Fibroblast of upper back skin (primary cell): Measurements from ENCODE around the gene CKB.

Experiments
- DNase-seq: peaks from one replicate; pipeline ENCODE4 v3.0.0-alpha.2; 2013

The CKB gene

DNA sequence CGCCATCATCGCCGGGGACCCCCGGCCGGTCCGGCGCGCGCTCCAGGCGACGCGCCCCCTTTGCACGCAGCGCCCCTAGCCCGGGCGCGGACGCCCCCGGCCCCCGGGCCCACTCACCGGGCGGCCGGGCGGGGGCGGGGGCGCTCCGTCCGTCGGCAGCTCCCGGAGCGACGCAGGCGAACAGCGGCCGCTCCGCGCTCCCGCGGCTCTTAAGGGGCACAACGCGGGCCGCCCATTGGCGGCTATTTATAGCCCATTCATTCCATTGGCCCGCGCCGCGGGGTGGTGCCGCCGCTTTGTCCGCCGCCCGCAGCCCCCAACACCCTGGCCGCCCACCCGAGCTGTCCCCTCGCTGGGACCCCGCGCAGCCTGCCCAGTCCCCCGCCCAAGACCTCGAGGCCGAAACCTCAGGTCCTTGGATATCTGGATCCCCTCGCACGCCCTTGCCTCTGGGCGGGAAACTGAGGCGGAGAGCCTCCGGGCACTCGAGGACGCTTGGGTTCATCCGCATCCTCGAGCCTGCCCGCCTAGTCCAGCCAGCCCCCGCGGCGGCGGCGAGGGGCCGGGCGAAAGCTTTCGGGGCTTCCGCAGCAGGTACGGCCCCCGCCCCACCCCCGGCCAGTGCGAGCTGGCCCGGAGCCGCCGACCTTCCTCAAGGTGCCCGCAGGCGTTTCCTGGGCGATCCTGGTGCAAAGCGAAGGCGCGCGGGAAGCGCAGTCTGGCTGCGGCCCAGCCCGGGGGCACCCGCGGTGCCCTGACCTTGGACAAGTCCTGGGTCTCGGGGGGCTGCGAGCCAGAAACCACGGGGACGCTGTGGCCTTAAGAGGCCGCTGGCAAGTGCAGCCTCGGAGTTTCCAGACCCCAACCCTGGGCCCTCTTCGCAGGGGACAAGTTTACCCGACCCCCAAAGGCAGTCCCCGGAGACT, at the start of gene CKB:
Gene CKB, minus strand, starts transcription at position 182 of the 926 bp plus-strand sequence. CDS start 337 bp downstream, outside the sequence.
- DNase-seq: peak; percentile 34

GRCh38 chr14:103569408-103569807, 46.8 kb upstream of the CKB start:
- no peak for DNase-seq

GRCh38 chr14:103568952-103569351, 46.3 kb upstream of the CKB start:
- DNase-seq: no peak

- no peak for DNase-seq
Observed at GRCh38 chr14:103563844-103564505, 41.3 kb upstream of the CKB start.

DNA sequence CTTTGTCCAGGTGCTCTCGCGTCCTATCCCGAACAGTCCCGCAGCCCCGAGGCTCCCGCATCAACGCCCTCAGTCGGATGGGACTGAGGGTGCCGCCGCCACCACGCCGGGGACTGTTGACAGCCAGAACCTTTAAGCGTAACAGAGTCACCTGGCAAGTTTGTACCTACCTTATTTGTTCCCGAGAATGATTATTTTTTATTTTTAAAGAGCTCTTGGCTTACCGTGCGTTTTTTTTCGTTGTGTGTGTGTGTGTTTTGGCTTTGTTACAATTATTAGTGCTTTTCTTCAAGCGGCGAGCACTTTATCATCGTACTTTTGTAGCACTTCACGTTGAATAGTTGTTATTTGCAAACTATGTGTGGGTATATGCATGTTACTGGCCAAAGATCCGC, 40.6 kb upstream of the CKB start:
- no peak for DNase-seq

DNA sequence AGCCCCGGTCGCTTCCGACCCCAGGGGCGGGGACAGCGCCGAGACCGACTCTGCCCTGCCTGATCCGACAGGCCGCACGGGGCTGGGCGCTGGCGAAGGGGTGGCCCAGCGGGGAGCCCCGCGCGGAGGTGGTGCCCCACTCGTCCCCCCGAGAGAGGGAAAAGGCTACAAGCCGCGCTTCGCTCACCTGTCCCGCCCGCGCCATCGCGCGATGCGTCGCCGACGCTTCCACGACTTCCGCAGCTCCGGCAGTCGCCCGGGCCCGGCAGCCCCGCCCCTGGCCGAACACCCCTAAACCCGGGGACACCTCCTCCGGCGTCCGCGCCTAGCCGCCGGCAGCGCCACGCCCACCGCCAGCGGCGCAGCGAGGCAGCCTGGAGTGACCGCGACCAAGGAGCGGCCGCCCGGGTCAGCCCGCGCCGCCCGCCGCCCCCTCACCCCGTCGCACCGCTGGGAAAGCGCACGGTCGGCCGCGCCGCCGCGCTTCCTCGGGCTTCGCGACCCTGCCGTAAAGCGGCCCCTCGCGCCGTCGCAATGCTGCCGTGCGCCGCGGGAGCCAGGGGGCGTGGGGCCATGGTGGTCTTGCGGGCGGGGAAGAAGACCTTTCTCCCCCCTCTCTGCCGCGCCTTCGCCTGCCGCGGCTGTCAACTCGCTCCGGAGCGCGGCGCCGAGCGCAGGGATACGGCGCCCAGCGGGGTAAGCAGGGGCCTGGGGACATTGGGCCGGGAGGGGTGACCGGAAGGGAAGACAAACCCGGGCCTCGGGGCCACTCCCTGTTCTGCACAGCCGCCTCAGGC, 40.0 kb upstream of the CKB start, which contains the start of the genes BAG5 and COA8:
Gene BAG5, minus strand, starts transcription at position 229 of the 797 bp plus-strand sequence. CDS start 1,493 bp downstream, outside the sequence.
Gene COA8, plus strand, starts transcription at position 532 of the 797 bp plus-strand sequence. Its CDS starts 42 bp downstream, at position 574.
- DNase-seq: peak; percentile 69

GRCh38 chr14:103562179-103562428, 39.5 kb upstream of the CKB start:
- DNase-seq: peak; percentile 27

GRCh38 chr14:103561381-103562178, 39.0 kb upstream of the CKB start:
- peak; percentile 36 for DNase-seq

DNA sequence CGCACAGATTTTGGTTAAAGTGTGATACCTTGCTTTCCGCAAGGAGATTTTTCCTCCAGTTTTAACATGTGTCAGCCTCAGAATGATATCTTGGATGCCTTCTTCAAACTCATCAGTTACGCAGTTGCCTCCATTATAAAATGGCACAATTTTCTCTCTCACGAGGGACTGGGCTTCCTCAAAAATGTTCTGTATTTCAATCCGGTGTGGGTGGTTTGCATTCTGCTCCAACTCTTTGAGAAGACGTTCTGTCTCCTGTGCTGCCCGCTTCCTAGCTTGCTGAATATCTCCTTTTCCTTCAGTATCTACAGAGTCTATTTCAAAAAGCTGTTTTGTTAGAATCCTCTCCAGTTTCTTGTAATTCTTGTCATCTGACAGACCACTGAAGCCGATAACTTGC, 38.1 kb upstream of the CKB start:
- no peak for DNase-seq

- DNase-seq: no peak
Observed at GRCh38 chr14:103559766-103560165, 37.1 kb upstream of the CKB start.

GRCh38 chr14:103558071-103558882, 35.6 kb upstream of the CKB start:
- DNase-seq: peak; percentile 16

DNA sequence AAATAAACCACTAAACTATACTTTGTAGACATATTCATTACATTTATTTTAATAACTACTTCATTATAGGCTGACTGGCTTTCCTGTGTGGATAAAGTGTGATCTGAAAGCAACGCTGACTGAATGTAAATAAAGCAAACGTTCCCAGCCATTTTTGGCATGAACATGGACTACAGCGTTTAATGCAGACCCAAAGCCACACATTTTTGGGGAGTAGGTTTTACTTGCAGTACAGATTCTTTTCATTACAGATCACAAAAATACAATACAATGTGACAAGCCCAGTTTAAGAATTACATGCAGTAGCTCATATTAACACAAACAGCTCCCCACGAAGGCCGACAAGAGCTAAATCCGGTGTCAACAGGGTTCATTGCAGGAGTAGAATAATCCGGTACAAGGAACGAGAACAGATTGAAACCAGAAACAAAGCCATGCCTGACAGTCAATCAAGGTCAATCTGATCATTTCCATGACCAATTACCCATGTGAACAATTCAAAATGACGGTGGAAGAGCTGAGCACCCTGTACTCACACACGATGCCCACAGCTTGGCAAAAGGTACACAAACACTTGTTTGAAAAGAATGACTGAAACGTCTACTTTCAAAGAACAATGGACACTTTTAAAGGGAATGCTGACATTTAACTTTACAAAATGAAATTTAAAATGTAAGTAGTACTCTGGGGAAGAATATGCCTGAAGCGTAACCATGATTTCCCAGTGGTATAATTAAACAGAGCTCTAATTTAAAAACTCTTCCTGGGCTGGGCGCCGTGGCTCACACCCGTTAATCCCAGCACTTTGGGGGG, 34.5 kb upstream of the CKB start:
- no peak for DNase-seq

- no peak for DNase-seq
Observed at GRCh38 chr14:103555559-103556337, 33.1 kb upstream of the CKB start.

- no peak for DNase-seq
Observed at GRCh38 chr14:103552846-103553210, 30.2 kb upstream of the CKB start.

DNA sequence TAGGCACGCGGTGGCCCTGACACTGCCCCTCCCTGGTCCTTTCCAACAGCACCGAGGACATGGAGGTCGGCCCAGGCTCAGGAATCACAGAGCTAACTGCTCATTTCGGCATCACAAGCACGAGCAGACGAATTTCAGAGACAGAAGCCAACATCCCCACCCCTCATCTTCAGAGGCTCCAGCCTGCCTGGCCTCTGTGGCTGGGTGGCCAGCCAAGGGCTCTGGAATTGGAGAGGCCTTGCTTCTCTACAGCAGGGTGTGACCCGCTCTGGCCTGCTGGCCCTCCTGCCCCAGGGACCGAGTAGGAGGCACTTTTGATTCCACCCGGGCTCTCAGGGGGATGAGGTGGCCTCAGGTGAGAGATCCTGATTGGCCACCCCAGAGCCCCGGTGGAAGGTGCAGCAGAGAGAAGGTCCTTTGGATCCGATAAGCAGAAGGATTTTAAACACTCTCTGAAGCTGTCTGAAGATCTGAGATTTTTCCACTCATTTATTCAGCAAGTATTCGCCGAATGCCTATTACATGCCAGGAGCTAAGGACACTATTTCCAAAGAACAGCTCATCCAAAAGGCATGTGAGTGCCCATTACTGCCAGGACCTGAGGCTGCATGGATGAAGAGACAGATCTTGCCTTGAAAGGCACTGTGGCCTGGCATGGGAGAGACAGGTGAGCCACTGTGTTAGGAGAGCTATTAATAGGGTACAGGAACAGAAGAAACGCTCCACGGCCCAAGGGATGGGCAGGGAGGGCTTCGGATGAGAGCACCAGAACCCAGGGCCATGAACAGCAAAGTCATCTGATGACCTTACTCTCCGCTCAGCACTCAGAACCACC, 29.6 kb upstream of the CKB start:
- no peak for DNase-seq

DNA sequence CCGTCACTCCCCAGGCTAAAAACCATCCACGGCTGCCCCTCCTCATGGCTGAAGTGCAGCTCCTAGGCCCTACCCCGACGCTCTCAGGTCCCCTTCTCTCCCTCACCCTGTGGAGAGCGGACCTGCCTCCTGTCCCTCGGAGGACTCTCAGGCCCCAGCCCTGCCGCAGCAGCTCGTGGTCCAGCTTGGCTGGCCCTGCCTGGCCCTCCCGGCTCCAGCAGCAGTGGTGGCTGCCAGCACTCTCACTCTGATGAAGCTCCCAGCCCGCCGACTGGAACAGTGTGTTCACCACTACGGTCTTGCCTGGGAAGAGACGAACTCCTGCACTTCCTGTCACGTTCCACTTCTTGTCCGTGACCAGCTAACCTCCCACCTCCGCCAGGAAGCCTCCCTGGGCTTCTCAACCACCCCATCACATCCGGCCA, 28.7 kb upstream of the CKB start:
- DNase-seq: no peak

GRCh38 chr14:103550451-103551337, 28.1 kb upstream of the CKB start:
- no peak for DNase-seq
